HG03196 (cell line): ENCODE results near the gene KLHDC3.

Experiments
- ATAC-seq: cut with Tn5 transposase; IDR thresholded peaks from one replicate; pipeline ENCODE4 v1.9.1; 2021; ENCODE audit not compliant: unreplicated experiment

Gene KLHDC3

DNA sequence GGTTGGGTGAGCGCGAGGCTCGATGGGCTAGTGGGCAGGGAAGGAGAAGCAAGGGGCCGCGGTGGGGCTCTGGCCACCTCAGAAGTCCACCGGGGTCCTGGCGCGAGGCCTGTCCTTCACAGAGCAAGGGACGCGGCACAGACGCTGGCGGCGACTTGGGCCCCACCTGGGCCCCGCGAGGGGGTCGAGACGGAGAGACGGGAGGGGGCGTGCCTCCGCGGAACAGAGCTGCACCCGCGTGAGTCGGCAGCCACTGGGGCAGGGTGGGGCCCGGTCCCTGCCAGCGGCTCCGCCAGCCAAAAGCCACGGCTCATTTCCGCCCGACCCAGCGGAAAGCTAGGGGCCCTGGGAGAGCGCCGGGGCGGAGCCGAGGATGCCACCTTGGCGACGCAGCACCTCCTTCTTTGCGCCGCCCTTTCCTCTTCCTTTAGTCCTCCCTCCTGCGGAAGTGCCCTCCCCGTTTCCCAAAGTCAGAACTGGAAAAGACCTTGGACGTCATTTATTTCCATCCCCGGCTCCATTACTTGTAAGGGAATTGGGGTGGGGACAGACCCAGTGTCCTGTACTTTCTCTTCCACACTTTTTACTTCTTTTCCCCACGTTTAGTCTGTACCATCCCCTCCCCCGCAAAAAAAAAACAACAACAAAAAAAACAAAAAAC, 39.6 kb downstream of the KLHDC3 start, which contains the start of gene CUL7:
Gene CUL7 (minus strand): TSS at position 307 of the 661 bp plus-strand sequence. CDS start 1,063 bp downstream, outside the sequence.
- peak; percentile 75 for ATAC-seq

DNA sequence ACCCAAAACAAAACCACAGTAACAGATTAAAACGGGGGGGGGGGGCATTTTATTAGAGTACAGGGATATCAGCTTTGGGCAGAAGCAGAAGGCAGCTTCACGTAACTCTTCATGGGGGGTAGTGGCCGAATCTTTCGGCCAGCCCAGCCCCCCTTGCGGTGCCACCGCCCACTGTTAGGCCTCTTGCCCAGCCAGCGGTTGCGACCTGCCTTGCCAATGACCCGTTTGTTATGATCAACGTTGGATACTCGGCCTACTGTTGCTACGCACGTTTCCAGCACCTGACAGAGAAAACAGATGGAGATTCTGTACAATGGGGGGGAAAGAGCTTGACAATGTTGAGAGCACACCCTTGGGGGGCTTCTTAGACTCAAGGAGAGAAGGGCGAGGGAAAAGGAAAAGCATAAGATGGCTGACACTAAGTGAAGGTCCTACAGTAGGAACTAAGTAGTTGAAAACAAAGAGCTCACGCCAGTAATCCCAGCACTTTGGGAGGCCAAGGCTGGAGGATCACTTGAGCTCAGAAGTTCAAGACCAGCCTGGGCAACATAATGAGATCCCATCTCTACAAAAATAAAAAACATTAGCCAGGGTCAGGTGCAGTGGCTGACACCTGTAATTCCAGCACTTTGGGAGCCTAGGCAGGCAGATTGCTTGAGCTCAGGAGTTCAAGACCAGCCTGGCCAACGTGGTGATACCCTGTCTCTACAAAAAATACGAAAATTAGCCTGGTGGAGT, 40.3 kb downstream of the KLHDC3 start:
- ATAC-seq, result no peak

DNA sequence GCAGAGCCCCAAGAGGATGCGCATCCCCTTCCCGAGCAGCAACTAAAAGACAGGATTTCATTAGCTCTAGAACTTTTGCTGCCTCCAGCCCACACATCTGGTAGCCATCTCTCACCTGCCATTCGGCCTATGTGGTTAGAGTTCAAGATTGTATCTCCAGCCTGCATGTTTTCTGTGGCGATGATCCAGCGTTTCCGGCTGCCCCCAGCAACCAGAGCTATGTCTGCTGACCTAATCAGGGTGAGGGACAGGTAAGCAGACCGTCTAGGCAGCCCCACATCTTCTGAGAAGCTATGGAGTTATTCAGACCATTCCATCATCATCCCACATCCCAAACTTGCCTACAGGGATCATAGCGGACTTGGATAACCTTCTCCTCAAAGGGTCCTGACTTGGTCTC, 41.9 kb downstream of the KLHDC3 start:
- ATAC-seq, result no peak

DNA sequence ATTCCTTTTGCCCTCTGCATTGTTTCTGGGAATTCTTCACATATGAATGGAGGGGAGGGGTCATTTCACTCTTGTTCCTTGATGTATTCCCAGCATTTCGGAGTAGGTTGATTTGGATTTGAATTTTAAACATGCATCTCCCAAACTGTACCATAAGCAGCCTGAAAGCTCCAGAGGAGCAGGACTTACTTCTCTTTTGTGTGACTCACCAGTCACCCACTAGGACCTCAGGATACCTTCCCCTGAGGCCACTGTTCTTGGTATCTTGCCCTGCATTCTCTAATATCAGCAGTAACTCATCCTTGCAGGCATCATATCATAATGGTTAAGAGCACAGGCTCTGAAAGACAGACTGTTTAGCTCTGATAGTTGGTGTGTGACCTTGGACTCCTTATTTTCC, 44.5 kb downstream of the KLHDC3 start:
- no peak for ATAC-seq

DNA sequence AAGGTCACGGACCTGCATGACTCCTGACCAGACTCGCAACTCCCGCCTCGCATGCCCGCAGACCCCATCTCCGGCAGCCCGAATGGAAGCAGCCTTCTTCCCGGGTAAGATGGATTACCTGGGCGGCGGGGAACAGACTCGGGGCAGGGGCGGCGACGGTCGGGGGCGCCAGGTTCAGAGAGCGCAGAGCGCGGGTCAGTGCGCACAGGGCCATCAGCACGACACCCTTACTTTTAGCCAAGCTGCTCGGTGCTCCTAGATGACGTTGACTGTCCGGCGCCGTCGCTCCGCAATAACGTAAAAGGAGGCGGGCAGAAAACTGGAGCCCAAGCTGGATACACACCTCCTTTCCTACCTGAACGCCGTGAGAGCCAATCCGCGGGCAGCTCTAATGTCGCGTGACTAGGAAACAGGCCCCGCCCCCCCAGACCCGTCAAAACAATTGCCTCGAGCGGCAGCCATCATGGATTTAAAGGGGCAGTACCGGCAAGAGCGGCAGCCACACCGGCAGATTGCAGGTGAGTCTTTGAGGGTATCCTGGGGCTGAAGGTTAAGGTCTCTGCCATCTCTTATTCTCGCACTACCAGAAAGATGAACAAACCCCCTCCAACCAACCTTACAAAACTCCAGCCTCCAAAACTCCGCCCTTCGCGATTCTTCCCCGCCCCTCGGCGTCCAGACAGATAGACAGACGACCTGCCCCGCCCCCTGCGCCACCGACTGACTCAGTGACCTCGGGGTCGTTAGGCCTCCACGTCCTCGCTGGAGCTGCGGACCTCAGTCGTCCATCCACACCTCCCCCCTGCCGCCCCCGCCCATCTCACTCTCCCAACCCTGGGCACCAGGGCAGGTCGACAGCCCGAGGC, 45.4 kb downstream of the KLHDC3 start, which contains the start of the genes KLC4 and MRPL2:
Gene KLC4 (plus strand): TSS at position 464 of the 866 bp plus-strand sequence. CDS start 1,705 bp downstream, outside the sequence.
Gene MRPL2 (minus strand): TSS at position 267 of the 866 bp plus-strand sequence. CDS start 53 bp downstream, at position 214.
- ATAC-seq, result peak; percentile 85

DNA sequence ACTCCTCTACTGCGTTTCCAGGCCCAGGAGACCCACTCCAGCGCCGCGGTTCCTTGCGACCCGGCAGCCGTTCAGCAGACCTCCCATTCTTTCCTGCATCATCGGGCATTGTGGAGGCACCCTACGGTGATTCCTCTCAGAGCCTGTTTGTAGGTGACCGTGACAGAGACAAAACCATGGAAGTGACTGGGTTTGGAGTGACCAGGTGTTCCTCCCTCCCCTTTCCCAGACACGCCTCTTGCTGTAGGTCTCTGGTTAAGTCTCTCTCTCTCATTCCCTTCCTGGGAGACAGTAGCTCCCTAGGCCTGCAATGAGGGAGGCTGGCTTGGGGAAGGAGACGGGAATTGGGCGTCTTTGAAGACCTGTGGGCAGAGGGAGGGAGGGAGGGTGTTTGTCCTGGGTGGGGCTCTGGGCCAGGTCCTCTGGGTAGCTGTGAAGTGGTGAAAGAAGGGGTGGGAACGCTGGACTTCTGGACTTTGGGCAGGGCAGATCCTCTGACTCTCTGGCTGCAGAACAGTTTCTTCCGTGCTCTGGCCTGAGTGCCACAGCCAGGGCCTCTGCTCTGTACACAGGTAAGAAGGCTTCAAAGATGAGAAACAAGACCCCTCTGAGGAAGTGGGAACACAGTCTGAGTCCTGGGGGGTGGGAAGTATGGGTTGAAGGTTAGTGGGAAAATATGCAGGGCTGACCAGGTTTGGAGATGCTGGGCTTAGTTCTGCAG, 46.1 kb downstream of the KLHDC3 start:
- no peak for ATAC-seq

DNA sequence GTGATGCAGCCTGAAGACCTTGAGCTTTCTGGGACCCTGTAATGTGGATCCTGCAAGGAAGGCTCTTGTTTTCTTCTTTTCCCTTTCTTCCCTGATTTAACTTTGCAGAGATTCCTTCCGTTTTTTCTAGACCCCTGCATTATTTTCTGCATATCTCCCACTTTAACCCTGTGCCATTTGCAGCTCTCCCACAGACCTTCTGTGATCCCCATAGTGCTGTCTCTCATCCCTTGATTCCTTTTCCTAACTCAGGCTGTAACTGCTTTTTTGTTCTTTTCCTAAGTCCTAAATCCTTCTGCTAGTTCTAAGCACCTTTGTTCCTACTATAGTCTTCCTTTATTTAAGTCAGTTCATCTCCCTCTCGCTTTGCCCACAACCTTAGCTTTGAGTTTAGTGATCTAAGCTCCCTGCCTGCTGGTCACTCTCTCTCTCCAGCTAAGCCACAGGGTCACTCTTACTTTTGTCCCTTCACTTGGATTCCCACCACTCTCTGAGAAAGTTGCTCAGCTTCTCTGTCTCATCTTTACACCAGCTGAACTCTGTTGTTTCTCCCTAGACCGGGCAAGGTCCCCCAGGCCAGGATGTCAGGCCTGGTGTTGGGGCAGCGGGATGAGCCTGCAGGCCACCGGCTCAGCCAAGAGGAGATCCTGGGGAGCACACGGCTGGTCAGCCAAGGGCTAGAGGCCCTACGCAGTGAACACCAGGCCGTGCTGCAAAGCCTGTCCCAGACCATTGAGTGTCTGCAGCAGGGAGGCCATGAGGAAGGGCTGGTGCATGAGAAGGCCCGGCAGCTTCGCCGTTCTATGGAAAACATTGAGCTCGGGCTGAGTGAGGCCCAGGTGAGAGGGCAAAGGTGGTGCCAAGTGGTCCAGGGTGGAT, 46.9 kb downstream of the KLHDC3 start:
- no peak for ATAC-seq

DNA sequence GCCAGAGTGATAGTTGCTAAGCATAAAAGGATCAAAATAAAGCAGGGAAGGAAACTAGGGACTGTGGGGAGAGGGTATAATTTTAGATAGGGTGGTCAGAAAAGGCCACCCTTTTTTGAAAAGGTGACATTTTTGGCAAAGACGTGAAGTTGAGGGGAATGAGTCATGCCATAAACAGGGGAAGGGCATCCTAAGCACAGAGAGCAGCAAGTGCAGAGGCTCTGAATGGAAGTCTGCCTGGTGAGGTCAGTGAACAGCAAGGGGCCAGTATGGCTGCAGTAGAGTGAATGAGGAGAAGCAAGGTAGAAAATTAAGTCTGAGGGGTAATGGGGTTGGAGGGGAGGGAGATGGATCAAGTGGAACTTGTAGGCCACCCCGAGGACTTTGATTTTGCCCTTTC, 47.8 kb downstream of the KLHDC3 start:
- no peak for ATAC-seq

DNA sequence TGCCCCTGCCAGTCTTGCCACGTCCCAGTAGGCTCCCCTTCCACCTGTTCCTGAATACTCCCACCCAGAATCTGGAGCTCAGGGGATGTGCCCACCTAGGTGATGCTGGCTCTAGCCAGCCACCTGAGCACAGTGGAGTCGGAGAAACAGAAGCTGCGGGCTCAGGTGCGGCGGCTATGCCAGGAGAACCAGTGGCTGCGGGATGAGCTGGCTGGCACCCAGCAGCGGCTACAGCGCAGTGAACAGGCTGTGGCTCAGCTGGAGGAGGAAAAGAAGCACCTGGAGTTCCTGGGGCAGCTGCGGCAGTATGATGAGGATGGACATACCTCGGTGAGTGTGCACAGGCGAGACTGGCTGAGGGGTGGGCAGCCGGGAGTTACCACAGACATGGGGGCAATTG, 48.8 kb downstream of the KLHDC3 start:
- ATAC-seq, result no peak

DNA sequence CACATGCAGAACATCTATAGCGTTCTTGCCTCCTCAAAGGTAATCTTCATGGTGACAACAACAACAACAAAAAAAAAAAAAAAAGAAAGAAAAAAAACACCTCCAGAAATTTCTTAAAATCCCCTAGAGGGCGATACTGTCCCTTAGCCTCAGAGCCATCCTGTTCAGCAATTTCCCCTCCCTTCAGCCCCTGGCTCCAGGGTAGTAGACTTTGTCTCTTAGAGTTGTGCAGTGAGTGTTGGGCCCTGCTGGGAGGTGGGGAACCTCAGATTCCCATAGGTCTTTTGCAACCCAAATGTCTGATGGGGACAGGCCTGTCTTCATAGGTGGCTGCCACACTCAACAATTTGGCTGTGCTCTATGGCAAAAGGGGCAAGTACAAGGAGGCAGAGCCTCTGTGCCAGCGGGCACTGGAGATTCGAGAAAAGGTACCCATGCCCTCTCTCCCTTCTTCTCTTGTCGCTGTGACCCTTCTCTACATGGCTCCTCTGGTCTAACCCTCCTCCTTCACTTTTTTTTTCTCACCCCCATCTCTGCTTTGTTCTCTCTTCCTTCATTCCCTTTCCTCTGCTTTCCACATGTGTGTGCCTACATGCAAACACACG, 56.1 kb downstream of the KLHDC3 start:
- ATAC-seq, result no peak
